NCI-H2196 treated with DMSO at 0.1 percent for 48 hours (cell line): ENCODE results near the gene KMT2B.

Experiments used
- DNase-seq: peaks from one replicate; lab custom pipeline; 2025; ENCODE audit not compliant: unreplicated experiment; lab: John Stamatoyannopoulos, UW

The KMT2B gene

GRCh38 chr19:35741203-35741515 lies 23.4 kb downstream of the KMT2B start:
- no peak for DNase-seq

- DNase-seq, result no peak
Observed at GRCh38 chr19:35742121-35742724, 24.4 kb downstream of the KMT2B start, which contains the start of gene IGFLR1. TSS of gene IGFLR1 (minus strand) at chr19:35742452. CDS start at chr19:35741180, 1,272 bp downstream.

GRCh38 chr19:35743640-35744429 lies 26.0 kb downstream of the KMT2B start:
- DNase-seq, result no peak

GRCh38 chr19:35744430-35745327 lies 26.9 kb downstream of the KMT2B start:
- DNase-seq, result peak; percentile 93

- DNase-seq, result peak; percentile 99
Observed at GRCh38 chr19:35745328-35746086, 27.7 kb downstream of the KMT2B start, which contains the start of the genes PSENEN and U2AF1L4. TSS of gene PSENEN (plus strand) at chr19:35745651. CDS start at chr19:35745931, 280 bp downstream. TSS of gene U2AF1L4 (minus strand) at chr19:35745418. CDS start at chr19:35745391, 27 bp downstream.

- DNase-seq, result no peak
Observed at GRCh38 chr19:35746087-35746462, 28.3 kb downstream of the KMT2B start.

GRCh38 chr19:35746531-35746930 lies 28.7 kb downstream of the KMT2B start:
- no peak for DNase-seq

GRCh38 chr19:35748106-35749020 lies 30.6 kb downstream of the KMT2B start, which contains the start of gene LIN37:
TSS of gene LIN37 (plus strand) at chr19:35748576. CDS start at chr19:35748725, 149 bp downstream.
- DNase-seq, result peak; percentile 97

- no peak for DNase-seq
Observed at GRCh38 chr19:35750167-35750566, 32.4 kb downstream of the KMT2B start.

GRCh38 chr19:35751839-35752745 lies 34.3 kb downstream of the KMT2B start:
- DNase-seq, result no peak

- no peak for DNase-seq
Observed at GRCh38 chr19:35752746-35753350, 35.0 kb downstream of the KMT2B start.

GRCh38 chr19:35753634-35754369 lies 36.0 kb downstream of the KMT2B start:
- DNase-seq, result no peak

GRCh38 chr19:35754370-35755130 lies 36.7 kb downstream of the KMT2B start:
- no peak for DNase-seq

GRCh38 chr19:35755131-35755549 lies 37.3 kb downstream of the KMT2B start:
- no peak for DNase-seq

- DNase-seq, result no peak
Observed at GRCh38 chr19:35755550-35756376, 38.0 kb downstream of the KMT2B start.
